Measurements from ENCODE around the gene NDUFAF8.

The NDUFAF8 gene, protein sequence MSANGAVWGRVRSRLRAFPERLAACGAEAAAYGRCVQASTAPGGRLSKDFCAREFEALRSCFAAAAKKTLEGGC

DNA sequence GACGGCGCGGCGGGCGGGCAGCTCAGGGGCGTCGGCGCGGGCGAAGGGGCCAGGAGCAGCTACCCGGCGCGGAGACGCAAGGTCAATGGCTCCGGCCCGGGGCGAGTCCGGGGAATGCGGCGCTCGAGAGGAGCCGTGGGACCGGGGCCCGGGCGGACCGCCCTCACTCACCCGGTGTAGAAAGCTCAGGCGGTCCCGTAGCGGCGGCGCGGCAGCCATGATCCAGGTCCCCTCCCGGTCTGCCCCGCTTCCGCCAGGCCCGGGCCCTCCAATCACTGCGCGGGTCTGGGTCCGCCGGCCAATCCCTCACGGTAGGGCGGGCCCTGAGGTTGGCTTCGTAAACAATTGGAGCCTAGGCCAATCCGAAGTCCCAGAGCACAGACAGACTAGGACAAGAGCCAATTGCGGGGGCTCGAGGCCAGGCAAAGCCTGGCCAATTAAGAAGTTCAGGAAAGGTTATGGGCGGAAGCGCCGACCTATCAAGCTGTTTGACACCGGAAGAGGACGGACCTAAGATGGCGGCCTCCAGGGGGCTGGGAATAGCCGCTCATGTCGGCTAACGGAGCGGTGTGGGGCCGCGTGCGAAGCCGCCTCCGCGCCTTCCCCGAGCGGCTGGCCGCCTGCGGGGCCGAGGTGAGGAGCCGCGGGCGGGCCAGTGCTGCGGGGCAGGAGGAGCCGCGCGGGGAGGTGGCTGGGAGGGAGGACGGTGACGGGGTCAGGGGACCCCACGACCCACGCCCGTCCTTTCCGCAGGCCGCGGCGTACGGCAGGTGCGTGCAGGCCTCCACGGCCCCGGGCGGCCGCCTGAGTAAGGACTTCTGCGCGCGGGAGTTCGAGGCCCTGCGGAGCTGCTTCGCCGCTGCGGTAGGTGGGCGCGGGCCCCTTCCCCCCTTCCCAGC is at the start of gene NDUFAF8, which contains the start of gene TEPSIN:
TSS of gene NDUFAF8 (plus strand) at position 504 of the 899 bp plus-strand sequence. CDS start at position 550, 46 bp downstream.
TSS of gene TEPSIN (minus strand) at position 241 of the 899 bp plus-strand sequence. CDS start at position 219, 22 bp downstream.
- peak; percentile 93 for DNase-seq (ENCODE audit: low read depth)

GRCh38 chr17:81189670-81190530 is 49.2 kb upstream of the NDUFAF8 start:
- DNase-seq (ENCODE audit: low read depth), result no peak

- DNase-seq (ENCODE audit: low read depth), result no peak
These were observed 48.5 kb upstream of the NDUFAF8 start for GRCh38 chr17:81190591-81190990.

- DNase-seq (ENCODE audit: low read depth), result no peak
These were observed 48.0 kb upstream of the NDUFAF8 start for GRCh38 chr17:81191116-81191515.

DNA sequence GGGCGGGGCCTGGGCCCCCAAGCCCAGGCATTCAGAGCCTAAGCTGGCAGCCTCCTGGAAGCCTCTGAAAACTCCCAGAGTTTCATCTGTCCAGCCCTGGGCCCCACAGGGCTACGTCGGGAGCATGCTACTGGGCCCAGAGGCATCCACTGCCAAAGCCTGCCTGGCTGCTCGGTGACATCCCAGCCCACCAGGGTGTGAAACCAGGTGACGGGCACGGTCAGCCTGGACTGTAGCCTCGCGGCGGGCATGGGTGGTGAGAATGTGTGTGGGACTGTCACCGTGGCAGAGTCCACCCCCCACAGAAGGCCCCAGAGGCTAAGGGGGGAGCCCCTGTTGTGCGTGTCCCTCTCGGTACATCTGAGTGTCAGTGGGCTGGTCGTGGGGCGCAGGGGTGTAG is 47.5 kb upstream of the NDUFAF8 start:
- no peak for DNase-seq (ENCODE audit: low read depth)

DNA sequence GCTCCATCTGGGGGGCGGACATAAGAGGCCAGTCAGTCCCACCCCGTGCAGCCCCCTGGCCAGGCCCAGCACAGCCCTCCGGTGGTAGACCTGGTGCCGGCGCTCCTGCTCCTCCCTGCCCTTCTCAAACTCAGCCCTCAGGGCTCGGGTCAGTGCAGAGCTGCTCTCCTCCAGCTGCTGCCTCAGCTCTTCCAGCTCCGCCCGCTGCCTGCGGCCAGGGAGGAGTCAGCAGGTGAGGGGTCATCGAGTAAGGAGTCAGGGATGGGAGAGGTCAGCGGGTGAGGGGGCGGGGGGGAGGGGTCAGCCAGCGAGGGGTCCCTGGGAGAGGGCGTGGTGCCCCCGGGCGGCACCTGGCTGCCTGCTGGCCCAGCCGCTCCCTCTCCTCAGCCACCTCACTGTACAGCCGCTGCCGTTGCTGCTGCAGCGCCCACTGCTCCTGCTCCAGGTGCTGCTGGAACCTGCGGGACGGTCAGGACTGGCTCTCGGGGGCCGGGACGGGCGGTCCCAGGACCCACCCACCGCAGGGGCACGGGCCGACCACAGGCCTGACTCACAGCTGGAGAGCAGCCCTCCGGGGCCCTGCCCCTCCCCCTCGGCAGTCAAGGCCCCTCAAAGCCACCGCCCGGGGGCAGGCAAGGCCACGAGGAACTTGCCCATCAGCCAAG is 46.6 kb upstream of the NDUFAF8 start:
- no peak for DNase-seq (ENCODE audit: low read depth)

GRCh38 chr17:81193051-81193410 is 46.1 kb upstream of the NDUFAF8 start:
- no peak for DNase-seq (ENCODE audit: low read depth)

- no peak for DNase-seq (ENCODE audit: low read depth)
These were observed 45.5 kb upstream of the NDUFAF8 start for GRCh38 chr17:81193470-81194224.

DNA sequence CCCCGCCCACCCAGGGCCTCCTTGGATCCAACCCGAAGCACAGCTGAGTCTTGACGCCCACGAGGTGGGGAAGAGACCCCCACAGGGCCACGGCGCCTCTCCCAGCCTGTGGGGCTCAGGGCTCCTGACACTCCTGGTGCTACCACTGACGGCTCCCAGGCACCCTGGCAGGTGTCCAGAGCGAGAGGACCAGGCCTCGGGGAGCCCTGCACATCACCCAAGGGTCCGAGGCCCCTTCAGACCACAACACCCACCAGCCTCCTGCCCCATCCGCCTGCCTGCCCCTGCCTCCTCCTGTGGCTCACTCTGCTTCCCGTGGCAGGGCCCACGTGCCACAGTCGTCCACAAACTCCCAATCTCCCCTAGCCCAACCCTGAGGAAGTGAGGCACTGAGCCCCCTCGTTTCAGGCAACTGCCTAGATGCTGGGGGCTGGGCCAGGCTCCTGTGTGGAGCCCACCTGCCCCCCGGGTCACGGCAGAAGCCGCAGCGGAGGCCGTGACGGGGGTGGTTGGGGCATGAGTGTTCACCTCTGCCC is 44.8 kb upstream of the NDUFAF8 start:
- DNase-seq (ENCODE audit: low read depth), result no peak

- no peak for DNase-seq (ENCODE audit: low read depth)
These were observed 43.9 kb upstream of the NDUFAF8 start for GRCh38 chr17:81194941-81195901.

DNA sequence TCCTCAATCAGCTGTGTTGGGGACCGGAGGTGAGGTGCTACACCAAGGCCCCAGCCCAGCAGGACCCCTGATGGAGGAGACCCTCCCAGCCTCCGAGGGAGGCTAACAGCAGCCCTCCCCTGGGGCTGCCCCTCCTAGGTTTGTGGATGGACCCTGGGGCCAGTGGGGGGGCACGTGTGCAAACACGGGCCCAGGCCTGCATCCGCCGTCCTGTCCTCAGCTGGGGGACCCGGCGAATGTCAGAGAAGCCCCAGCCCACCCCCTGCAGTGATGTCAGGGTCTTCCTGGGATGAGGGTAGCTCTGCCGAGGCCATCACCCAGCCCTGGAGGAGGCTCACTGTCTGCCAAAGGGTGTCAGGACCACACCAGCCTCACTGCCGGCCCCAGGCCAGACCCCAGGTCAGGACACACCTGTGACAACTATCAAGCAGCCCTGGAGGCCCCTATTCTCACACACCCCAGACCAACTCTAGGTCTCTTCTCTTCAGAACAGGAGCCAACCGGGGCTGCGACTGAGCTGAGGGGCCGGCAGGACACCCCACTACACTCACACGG is 43.1 kb upstream of the NDUFAF8 start:
- no peak for DNase-seq (ENCODE audit: low read depth)

DNA sequence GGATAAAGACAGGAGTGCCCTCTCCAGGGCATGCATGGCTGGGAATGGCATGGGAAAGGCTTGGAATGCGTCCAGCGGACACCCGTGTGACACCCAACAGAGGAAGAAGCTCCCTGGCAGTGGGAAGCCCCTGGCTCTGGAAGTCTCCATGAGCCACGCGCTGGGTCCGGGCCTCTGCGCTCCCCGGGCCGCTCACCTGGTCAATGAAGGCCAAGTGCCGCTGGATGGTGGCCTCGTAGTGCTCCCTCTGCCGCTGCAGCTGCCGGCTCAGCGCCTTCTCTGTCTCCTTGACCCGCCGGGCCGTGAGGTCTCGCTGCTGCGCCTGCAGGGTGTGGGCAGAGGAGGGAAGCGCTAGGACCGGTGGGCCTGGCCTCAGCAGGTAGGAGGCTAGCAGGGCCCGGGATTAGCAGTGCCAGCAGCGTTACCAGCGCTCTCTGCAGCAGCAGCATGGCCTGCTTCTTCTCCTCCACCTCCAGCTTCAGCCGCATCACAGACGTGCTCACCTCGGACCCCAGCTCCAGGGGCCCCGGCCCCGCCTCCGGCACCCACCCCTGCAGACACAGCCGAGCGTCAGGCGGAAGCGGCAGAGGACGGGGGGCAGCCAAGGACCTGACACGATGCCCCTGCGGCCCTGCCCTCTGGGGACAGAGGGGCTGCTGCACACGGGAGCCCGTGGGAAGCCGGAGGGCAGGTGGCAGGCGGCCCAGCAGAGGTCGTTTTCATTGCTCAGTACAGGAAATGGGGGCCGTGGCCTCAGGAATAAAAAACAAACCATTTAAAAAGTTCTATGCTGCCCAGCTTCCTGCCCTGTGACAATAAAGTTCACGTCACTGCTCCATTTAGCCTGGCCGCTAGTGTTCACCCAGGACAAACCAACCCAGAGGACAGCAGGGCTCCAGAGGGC is 42.4 kb upstream of the NDUFAF8 start:
- DNase-seq (ENCODE audit: low read depth), result no peak

GRCh38 chr17:81197409-81197795 is 41.7 kb upstream of the NDUFAF8 start:
- no peak for DNase-seq (ENCODE audit: low read depth)

DNA sequence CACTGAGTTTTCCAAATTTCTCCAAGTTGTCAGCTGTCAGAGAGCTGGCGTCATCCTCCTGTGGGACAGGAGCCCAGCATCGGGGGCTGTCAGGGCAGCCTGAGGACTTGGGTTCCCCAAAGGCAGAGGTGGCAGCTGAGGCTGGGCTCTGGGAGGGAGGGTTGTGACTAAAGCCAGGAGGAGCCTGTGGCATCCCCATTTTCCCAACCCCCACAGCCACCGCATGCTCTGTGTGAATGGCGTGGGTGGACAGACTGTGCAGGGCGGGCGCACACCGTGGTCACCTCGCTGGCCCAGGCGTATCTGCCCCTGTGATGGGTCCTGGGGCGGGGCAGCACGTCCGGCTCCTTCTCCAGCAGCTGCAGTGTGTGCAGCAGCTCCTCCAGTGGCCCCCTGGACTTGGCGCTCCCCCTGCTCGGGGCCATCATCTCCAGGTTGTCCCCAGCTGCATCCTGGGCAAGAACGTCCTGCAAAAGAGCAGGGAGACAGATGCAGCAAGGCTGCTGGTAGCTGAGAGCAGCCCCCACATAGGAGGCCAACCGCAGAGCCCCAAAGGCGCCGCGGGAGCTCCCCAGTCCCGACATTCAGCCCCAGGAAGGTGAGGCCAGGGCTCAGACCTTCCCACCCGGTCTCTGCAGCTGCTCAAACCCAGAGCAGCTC is 41.2 kb upstream of the NDUFAF8 start:
- no peak for DNase-seq (ENCODE audit: low read depth)

DNA sequence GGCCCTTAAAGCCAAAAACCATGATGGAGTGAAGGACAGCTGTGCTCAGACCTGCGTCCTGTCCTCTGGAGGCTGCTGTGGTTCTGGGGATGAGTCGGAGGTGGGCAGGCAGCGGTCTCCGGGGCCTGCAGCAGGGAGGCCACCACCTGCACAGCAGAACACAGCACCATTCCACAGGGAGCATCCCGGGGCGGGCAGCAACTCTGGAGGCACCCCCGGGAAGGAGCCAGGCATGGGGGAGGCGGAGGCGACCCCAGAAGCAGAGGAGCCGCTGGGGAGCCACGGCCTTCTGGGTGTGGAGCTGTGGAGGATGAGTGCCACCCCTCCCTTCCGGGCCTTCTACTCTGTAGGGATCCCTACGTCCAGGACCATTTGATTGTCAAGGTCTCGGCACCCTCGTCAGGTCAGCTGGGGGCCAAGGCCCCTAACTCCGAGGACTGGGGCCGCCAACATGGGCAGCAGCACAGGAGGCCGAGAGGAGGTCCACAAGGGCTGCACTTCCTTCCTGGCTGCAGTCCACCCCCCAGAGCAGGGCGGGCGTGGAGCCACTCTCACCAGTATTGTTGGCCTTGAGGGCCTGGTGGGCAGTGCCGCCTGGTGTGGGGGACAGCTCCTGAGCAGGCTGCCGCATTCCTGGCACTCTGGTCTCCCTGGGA is 40.2 kb upstream of the NDUFAF8 start:
- no peak for DNase-seq (ENCODE audit: low read depth)

DNA sequence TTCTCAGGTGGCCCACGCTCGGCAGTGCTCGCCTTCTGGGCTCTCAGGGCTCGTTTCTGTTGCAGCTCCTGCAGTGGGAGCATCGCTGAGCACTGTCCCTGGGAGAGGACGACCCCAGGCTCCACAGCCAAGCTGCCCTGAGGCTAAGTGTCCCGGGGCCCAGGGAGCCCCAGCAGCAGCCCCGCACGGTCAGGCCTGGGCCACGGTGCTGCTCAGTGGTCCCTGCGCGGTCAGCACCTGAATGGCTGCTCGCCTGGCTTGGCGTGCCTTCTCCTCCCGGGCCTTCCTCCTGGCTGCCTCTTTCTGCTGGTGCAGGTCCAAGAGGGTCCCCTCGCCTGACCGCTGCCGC is 39.7 kb upstream of the NDUFAF8 start:
- DNase-seq (ENCODE audit: low read depth), result no peak

- DNase-seq (ENCODE audit: low read depth), result no peak
These were observed 38.9 kb upstream of the NDUFAF8 start for GRCh38 chr17:81200201-81200600.

Measured in HS-27A (cell line).